GM12874 (cell line): ENCODE results near the gene AFM.

Source experiments
- CTCF ChIP-seq: IDR thresholded peaks from 2 replicates; pipeline ENCODE4 v1.5.1; 2011; ENCODE audit warnings: low read depth, mild to moderate bottlenecking, control low read depth, low read length, moderate library complexity; ENCODE audit not compliant: insufficient read depth

AFM gene

GRCh38 chr4:73533515-73534422, 52.2 kb downstream of the AFM start:
- TF ChIP-seq CTCF: no peak

DNA sequence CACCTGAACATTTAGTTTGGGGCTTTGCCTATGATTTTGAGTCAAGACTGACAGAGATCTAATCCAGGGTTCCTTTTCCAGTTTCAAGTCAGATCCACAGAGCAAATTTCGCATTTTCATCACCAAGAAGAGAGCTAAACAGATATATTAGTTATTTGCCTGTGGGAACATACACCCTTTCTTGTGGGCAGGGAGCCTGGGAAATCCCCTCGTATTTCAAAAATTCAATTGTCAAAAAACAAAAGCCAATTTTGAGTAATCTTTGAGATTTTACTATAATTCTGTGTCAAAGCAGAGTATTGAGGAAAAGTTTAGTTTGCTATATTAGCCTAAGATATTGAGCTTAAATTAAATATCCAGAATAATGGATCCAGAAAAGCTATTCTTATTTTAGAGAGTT, 56.6 kb downstream of the AFM start:
- no peak for TF ChIP-seq CTCF

DNA sequence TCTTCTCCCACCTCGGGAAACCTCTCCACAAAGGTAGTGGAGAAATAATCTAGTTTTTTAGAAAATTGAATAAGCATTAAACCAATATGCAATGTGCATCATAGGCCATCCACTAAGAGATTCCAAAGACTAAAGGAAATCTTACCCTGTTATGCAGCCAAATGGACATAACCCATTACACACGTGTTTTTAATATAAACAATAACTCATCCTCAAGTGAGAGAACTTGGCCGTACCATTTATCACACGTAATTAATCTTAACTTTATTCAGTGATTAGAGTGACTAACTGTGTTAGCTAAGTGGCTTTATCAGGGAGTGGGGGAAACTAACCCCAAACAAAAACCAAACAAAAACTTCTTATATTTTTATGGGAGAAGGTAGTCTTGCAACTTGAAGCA, 57.8 kb downstream of the AFM start:
- TF ChIP-seq CTCF: no peak

GRCh38 chr4:73540826-73541225, 59.3 kb downstream of the AFM start:
- no peak for TF ChIP-seq CTCF

GRCh38 chr4:73541251-73541650, 59.7 kb downstream of the AFM start:
- no peak for TF ChIP-seq CTCF

DNA sequence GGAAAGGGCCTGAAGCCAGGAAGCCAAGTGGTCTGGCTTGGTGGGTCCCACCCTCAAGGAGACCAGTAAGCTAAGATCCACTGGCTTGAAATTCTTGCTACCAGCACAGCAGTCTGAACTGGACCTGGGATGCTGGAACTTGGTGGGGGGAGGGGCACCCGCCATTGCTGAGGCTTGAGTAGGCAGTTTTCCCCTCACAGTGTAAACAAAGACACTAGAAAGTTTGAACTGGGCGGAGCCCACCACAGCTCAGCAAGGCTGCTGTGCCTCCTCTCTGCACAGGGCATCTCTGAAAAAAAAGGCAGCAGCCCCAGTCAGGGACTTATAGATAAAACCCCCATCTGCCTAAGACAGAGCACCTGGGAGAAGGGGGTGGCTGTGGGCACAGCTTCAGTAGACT, 63.1 kb downstream of the AFM start:
- TF ChIP-seq CTCF: no peak
